OCI-LY7 (cell line): ENCODE measurements around the gene PNO1.

ENCODE experiments used
- CTCF ChIP-seq: fragments of 200-600 bp; sonication (generic); conservative IDR thresholded peaks from 2 replicates; pipeline ENCODE4 v1.5.1; 2014; ENCODE audit warnings: mild to moderate bottlenecking, antibody characterized with exemption, low read length, moderate library complexity, mixed read lengths
- EZH2phosphoT487 ChIP-seq: fragments of 200-600 bp; sonication (generic); IDR thresholded peaks from 2 replicates; pipeline ENCODE4 v1.6.1; 2018; ENCODE audit warnings: low read depth, borderline replicate concordance, mild to moderate bottlenecking, mixed run types, antibody characterized with exemption, low read length, moderate library complexity, mixed read lengths

GRCh38 chr2:68218343-68218901, 60.7 kb downstream of the PNO1 start:
- TF ChIP-seq CTCF = no peak
- TF ChIP-seq EZH2phosphoT487 = no peak
